SU-DHL-6 (cell line): ENCODE data around the gene PLP2.
A peak's percentile ranks its signal among the peaks of the same experiment; 100 is the strongest.
"Not testable (repeated sequence)": the region's sequence is repeated elsewhere in the genome, so short reads cannot be mapped to it uniquely, and the experiment has no call there.

Experiments used
- H2AFZ ChIP-seq: fragments of 200-600 bp; sonication (generic); 2 replicates; pipeline ENCODE4 v1.6.1; 2014; ENCODE audit warnings: low read depth, mild to moderate bottlenecking, moderate library complexity, mixed read lengths, antibody characterized with exemption, low read length; ENCODE audit not compliant: severe bottlenecking
- H3F3A ChIP-seq: fragments of 200-600 bp; shearing (Covaris generic); 2 replicates; pipeline ENCODE4 v1.6.0; 2016; ENCODE audit warnings: antibody characterized with exemption, mild to moderate bottlenecking; ENCODE audit not compliant: insufficient read depth
- H3K27ac ChIP-seq: fragments of 200-600 bp; sonication (generic); 2 replicates; pipeline ENCODE4 v1.5.1; 2016; ENCODE audit warnings: low read depth, mild to moderate bottlenecking, low read length, moderate library complexity, mixed read lengths
- H3K27me3 ChIP-seq: fragments of 200-600 bp; sonication (generic), shearing (Covaris generic); 2 replicates; pipeline ENCODE4 v1.6.0; 2014; ENCODE audit warnings: mild to moderate bottlenecking, low read length
- H3K36me3 ChIP-seq: fragments of 200-600 bp; sonication (generic); 2 replicates; pipeline ENCODE4 v1.6.1; 2014; ENCODE audit warnings: mild to moderate bottlenecking, low read length, mixed read lengths
- H3K4me2 ChIP-seq: fragments of 300-600, 200-600 bp; shearing (Covaris generic), sonication (generic); 2 replicates; pipeline ENCODE4 v1.6.0; 2014; ENCODE audit warnings: low read length, low read depth, mild to moderate bottlenecking; ENCODE audit not compliant: poor library complexity, severe bottlenecking
- H3K4me3 ChIP-seq: fragments of 200-600 bp; sonication (generic); 2 replicates; pipeline ENCODE4 v1.5.1; 2014; ENCODE audit warnings: antibody characterized with exemption, low read length, mild to moderate bottlenecking, mixed read lengths; ENCODE audit not compliant: insufficient read depth, poor library complexity, severe bottlenecking
- H3K79me2 ChIP-seq: fragments of 200-600 bp; sonication (generic); 2 replicates; pipeline ENCODE4 v1.6.1; 2014; ENCODE audit warnings: mild to moderate bottlenecking, low read length, moderate library complexity; ENCODE audit not compliant: insufficient read depth
- H3K9ac ChIP-seq: fragments of 200-600 bp; sonication (generic); 2 replicates; pipeline ENCODE4 v1.7.0; 2014; ENCODE audit warnings: mild to moderate bottlenecking, low read length
- H3K9me2 ChIP-seq: fragments of 200-600 bp; sonication (generic); replicated peaks from 2 replicates; pipeline ENCODE4 v1.6.1; 2014; ENCODE audit warnings: low read length; ENCODE audit not compliant: insufficient read depth
- H3K9me3 ChIP-seq: fragments of 200-600 bp; sonication (generic); 2 replicates; pipeline ENCODE4 v1.6.1; 2014; ENCODE audit warnings: low read length, mixed read lengths; ENCODE audit not compliant: insufficient read depth
- H4K20me1 ChIP-seq: fragments of 200-600 bp; sonication (generic); 2 replicates; pipeline ENCODE4 v1.6.1; 2014; ENCODE audit warnings: low read depth, mild to moderate bottlenecking, antibody characterized with exemption, low read length, moderate library complexity, mixed read lengths
- EZH2phosphoT487 ChIP-seq: fragments of 200-600 bp; sonication (generic), shearing (Covaris generic); conservative IDR thresholded peaks from 2 replicates; pipeline ENCODE4 v1.6.1; 2018; ENCODE audit warnings: mild to moderate bottlenecking, antibody characterized with exemption, low read length, moderate library complexity, mixed read lengths
- TF ChIP-seq, protein P1 (sequence below): fragments of 200-600 bp; sonication (generic); IDR thresholded peaks from one replicate; pipeline ENCODE4 v1.5.1; 2017; ENCODE audit warnings: antibody characterized with exemption, mild to moderate bottlenecking, low read length, moderate library complexity; ENCODE audit not compliant: insufficient read depth, poor library complexity, severe bottlenecking

PLP2 gene

DNA sequence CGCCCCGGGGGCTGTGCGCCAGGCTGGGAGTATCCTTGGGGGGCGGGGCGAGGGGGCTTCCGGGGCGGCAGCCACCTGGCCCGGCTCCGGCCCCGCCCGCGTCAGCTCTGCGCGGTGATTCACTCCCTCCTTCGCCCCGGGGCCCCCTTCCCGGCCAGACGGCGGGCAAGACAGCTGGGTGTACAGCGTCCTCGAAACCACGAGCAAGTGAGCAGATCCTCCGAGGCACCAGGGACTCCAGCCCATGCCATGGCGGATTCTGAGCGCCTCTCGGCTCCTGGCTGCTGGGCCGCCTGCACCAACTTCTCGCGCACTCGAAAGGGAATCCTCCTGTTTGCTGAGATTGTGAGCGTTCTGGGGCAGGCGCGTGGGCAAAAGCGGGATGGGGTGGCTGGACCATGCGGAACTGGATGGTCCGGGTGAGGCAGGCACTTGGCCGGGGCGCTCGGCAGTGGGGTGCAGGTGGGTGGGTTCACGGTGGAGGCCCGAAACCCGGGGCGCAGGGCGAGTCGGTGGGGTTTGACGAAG lies at the start of gene PLP2:
TSS of gene PLP2 (plus strand) at position 147 of the 528 bp plus-strand sequence. CDS start at position 250, 103 bp downstream.
- no peaks in the 10 kb centered on the region for H3K27me3 ChIP-seq
- no peaks in the 10 kb centered on the region for H3K36me3 ChIP-seq
- H4K20me1 ChIP-seq: 0 out of 2 replicates have a peak, but pooled peaks cover 3% of the 10 kb centered on the region
- TF ChIP-seq, protein P1, sequence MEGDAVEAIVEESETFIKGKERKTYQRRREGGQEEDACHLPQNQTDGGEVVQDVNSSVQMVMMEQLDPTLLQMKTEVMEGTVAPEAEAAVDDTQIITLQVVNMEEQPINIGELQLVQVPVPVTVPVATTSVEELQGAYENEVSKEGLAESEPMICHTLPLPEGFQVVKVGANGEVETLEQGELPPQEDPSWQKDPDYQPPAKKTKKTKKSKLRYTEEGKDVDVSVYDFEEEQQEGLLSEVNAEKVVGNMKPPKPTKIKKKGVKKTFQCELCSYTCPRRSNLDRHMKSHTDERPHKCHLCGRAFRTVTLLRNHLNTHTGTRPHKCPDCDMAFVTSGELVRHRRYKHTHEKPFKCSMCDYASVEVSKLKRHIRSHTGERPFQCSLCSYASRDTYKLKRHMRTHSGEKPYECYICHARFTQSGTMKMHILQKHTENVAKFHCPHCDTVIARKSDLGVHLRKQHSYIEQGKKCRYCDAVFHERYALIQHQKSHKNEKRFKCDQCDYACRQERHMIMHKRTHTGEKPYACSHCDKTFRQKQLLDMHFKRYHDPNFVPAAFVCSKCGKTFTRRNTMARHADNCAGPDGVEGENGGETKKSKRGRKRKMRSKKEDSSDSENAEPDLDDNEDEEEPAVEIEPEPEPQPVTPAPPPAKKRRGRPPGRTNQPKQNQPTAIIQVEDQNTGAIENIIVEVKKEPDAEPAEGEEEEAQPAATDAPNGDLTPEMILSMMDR: no peak
- TF ChIP-seq EZH2phosphoT487: no peak
- H3K27ac ChIP-seq: peak within 1 kb of the TSS; percentile 84
- peak within 1 kb of the TSS; percentile 82 for H3K4me2 ChIP-seq
- H3F3A ChIP-seq: peaks cover 18% of the 10 kb centered on the region
- H3K9me3 ChIP-seq: no peaks in the 10 kb centered on the region
- H2AFZ ChIP-seq: peak within 1 kb of the TSS; percentile 14
- H3K9ac ChIP-seq: peak within 1 kb of the TSS; percentile 93
- H3K79me2 ChIP-seq: peaks cover 9% of the 10 kb centered on the region; the same call in 1 of the 2 replicates
- H3K4me3 ChIP-seq: peak within 1 kb of the TSS; percentile 85
- H3K9me2 ChIP-seq: no peaks in the 10 kb centered on the region

DNA sequence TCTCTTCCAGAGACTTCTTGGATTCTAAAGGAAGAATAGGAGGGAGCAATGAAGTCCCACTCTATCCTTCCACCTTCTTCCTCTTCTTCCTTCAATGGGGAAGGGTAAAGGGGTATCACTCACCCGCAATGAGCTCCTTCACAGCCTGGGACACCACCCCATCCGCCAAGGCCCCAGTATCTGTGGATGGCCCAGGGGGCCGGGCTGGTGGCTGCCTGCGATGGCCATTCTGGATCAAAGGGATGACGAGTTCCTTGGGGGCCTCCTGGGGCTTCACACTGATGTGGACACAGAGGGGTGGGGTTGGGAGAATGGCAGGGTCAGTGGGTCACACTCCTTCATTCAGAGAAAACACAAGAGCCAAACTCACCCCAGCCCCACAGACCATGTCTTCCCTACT lies 49.2 kb upstream of the PLP2 start:
- Histone ChIP-seq H3F3A (no peaks in the 10 kb centered on the region), H3K9ac (peak overlapping the region; percentile 92), H3K27ac (no peak overlapping the region), H3K4me3 (peak overlapping the region; percentile 91), H3K4me2 (peak overlapping the region; percentile 70), H3K9me3 (no peaks in the 10 kb centered on the region), H3K79me2 (peaks cover 12% of the 10 kb centered on the region), H3K27me3 (no peaks in the 10 kb centered on the region), H3K9me2 (no peaks in the 10 kb centered on the region), H2AFZ (no peak overlapping the region), H4K20me1 (no peaks in the 10 kb centered on the region), H3K36me3 (no peaks in the 10 kb centered on the region)
- TF ChIP-seq, protein P1: no peak
- no peak for TF ChIP-seq EZH2phosphoT487

GRCh38 chrX:49127742-49128258 lies 43.9 kb upstream of the PLP2 start:
- H3K27me3 ChIP-seq, H3K4me3 ChIP-seq, H3K4me2 ChIP-seq, H4K20me1 ChIP-seq, H3K9me3 ChIP-seq, H3F3A ChIP-seq, H3K36me3 ChIP-seq, H3K9ac ChIP-seq, H2AFZ ChIP-seq, H3K9me2 ChIP-seq, H3K27ac ChIP-seq, H3K79me2 ChIP-seq: not testable (repeated sequence)

- Histone ChIP-seq H2AFZ (peak overlapping the region; percentile 64), H3K27ac (no peak overlapping the region), H4K20me1 (no peaks in the 10 kb centered on the region), H3K4me3 (no peak overlapping the region), H3K9me3 (no peaks in the 10 kb centered on the region), H3K4me2 (peak overlapping the region; percentile 13), H3K79me2 (no peaks in the 10 kb centered on the region), H3F3A (no peaks in the 10 kb centered on the region), H3K27me3 (no peaks in the 10 kb centered on the region), H3K9ac (peak overlapping the region; percentile 26; the same call in 1 of the 2 replicates), H3K36me3 (no peaks in the 10 kb centered on the region), H3K9me2 (no peaks in the 10 kb centered on the region)
- TF ChIP-seq, protein P1: no peak
- TF ChIP-seq EZH2phosphoT487: no peak
These were observed 42.3 kb upstream of the PLP2 start for GRCh38 chrX:49129427-49129826.

DNA sequence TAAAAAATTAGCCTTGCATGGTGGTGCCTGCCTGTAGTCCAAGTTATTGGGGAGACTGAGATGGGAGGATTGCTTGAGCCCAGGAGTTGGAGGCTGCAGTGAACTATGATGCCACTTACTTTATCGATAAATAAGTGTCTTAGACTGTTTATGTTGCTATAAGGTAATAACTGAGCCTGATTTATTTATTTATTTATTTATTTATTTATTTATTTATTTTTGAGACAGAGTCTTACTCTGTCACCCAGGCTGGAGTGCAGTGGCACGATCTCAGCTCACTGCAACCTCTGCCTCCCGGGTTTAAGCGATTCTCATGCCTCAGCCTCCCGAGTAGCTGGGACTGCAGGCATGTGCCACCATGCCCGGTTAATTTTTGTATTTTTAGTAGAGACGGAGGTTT lies 39.4 kb upstream of the PLP2 start:
- H3K27ac ChIP-seq, H3F3A ChIP-seq, H3K4me2 ChIP-seq, H2AFZ ChIP-seq, H3K9me2 ChIP-seq, H3K9me3 ChIP-seq, H4K20me1 ChIP-seq, H3K79me2 ChIP-seq, H3K27me3 ChIP-seq, H3K9ac ChIP-seq, H3K36me3 ChIP-seq, H3K4me3 ChIP-seq: not testable (repeated sequence)
